ENCODE measurements around the gene VPS18.

VPS18 gene

DNA sequence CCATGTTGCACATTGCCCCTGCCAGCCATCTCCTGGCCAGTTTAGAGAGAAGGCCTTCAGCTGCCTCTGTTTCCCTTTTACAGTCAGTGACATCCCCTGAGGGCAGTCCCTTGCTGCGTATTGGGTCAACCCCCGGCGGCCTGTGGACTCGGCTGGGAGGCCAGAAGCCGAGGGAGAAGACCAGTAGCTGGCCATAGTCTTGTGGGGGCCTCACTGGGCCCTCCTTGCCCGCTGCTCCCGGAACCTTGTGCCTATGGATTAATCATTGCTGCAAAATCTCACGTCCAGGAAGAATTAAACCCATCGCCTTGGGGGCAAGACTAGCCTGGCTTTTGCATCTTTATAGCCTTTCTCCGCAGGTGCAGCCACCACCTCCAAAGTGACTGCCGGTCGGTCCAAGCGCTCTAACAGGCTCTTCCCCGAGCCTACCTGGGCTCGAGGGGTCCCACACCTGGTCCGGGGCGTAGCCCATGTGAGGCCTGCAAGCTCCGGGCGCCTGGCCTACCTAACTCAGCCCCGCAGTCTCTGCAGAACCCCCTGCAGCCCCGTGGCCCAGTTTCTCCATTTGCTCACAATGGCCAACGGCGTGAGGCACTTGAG lies 58.2 kb downstream of the VPS18 start:
- peak overlapping the region; percentile 87 for H3K4me3 ChIP-seq (ENCODE audit: low read depth, low read length)
- TF ChIP-seq, protein P1, sequence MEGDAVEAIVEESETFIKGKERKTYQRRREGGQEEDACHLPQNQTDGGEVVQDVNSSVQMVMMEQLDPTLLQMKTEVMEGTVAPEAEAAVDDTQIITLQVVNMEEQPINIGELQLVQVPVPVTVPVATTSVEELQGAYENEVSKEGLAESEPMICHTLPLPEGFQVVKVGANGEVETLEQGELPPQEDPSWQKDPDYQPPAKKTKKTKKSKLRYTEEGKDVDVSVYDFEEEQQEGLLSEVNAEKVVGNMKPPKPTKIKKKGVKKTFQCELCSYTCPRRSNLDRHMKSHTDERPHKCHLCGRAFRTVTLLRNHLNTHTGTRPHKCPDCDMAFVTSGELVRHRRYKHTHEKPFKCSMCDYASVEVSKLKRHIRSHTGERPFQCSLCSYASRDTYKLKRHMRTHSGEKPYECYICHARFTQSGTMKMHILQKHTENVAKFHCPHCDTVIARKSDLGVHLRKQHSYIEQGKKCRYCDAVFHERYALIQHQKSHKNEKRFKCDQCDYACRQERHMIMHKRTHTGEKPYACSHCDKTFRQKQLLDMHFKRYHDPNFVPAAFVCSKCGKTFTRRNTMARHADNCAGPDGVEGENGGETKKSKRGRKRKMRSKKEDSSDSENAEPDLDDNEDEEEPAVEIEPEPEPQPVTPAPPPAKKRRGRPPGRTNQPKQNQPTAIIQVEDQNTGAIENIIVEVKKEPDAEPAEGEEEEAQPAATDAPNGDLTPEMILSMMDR (IDR thresholded peaks at IDR 0.05; ENCODE audit: low read depth, low read length) = no peak
- no peaks in the 10 kb centered on the region for H3K36me3 ChIP-seq
- H3K4me1 ChIP-seq = no peaks in the 10 kb centered on the region; the same call in none of the 2 replicates
- no peaks in the 10 kb centered on the region for H3K27me3 ChIP-seq
- no peaks in the 10 kb centered on the region for H3K9me3 ChIP-seq
- DNase-seq = no peak

DNA sequence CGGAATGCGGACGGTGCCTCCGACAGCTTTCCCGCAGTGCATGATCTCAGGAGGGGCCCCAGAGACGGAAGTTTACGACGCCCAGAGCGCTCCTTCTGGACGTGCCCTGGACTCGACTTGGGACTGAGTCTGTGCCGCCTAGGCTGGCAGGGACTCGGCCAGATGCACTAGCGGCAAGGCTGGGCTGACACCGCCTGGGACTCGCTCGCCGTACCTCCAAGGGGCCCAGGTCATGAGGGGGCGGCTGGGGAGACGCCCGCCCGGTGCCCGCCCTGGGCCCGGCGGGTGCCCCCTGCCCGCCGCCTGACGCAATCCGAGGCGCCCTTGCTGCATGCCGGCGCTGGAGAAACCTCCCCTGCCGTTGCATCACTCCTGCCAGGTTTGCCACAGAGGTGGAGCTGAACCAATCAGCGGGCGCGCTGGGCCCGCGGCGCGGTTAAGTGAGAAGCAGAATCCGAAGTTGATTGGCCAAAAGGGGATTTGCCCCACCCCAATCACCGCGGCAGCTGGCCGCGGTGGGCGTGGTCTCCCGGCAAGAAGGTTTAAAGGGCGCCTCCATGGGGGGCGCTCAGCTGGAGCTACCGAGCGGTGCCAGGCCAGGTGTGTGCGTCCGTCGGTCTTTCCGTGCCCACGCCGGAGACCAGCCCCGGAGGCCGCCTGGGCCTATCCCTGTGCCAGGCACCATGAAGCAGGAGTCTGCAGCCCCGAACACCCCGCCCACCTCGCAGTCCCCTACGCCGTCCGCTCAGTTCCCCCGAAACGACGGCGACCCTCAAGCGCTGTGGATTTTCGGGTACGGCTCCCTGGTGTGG lies 58.9 kb downstream of the VPS18 start, which contains the start of gene CHAC1:
TSS of gene CHAC1 (plus strand) at position 571 of the 812 bp plus-strand sequence. CDS start at position 684, 113 bp downstream.
- no peaks in the 10 kb centered on the region; the same call in none of the 2 replicates for H3K4me1 ChIP-seq
- H3K4me3 ChIP-seq (ENCODE audit: low read depth, low read length) = peak within 1 kb of the TSS; percentile 87
- no peaks in the 10 kb centered on the region for H3K27me3 ChIP-seq
- no peaks in the 10 kb centered on the region for H3K9me3 ChIP-seq
- TF ChIP-seq, protein P1 (IDR thresholded peaks at IDR 0.05; ENCODE audit: low read depth, low read length) = no peak
- H3K36me3 ChIP-seq = no peaks in the 10 kb centered on the region
- peak; percentile 98 for DNase-seq

All from BE2C (cell line).